HUES64 (cell line): Measurements from ENCODE around the gene ANXA2R.
A peak's percentile ranks its signal among the peaks of the same experiment; 100 is the strongest.

Experiments used
- H3K27ac ChIP-seq: 2 replicates; pipeline ENCODE4 v1.7.0; 2013; ENCODE audit warnings: low read depth, low read length, inconsistent platforms
- H3K27me3 ChIP-seq: 2 replicates; pipeline ENCODE4 v1.6.1; 2013; ENCODE audit warnings: mild to moderate bottlenecking, low read length; ENCODE audit not compliant: insufficient read depth
- H3K36me3 ChIP-seq: 2 replicates; pipeline ENCODE4 v1.6.1; 2013; ENCODE audit warnings: mild to moderate bottlenecking, low read length; ENCODE audit not compliant: insufficient read depth
- H3K4me1 ChIP-seq: 2 replicates; pipeline ENCODE4 v1.6.1; 2013; ENCODE audit warnings: mild to moderate bottlenecking, low read length, moderate library complexity; ENCODE audit not compliant: insufficient read depth
- H3K4me3 ChIP-seq: 2 replicates; pipeline ENCODE4 v1.5.1; 2013; ENCODE audit warnings: mild to moderate bottlenecking, low read length, moderate library complexity
- H3K9ac ChIP-seq: 2 replicates; pipeline ENCODE4 v1.6.1; 2013; ENCODE audit warnings: mild to moderate bottlenecking, low read depth, low read length
- H3K9me3 ChIP-seq: 2 replicates; pipeline ENCODE4 v1.6.1; 2013; ENCODE audit warnings: low read depth, low read length; ENCODE audit not compliant: insufficient read depth
- WGBS: fragments of 150-250, 120-280 bp; methylation state at CpG from one replicate; pipeline ENCODE4 v1.1.7; 2013; ENCODE audit warnings: missing lambda C conversion rate; 5-methylcytosine and 5-hydroxymethylcytosine counted together

ANXA2R gene

GRCh38 chr5:42993516-42994245 is 46.4 kb downstream of the ANXA2R start:
- Histone ChIP-seq H3K4me1 (0 out of 2 replicates have a peak, but pooled peaks cover 5% of the 10 kb centered on the region), H3K9ac (no peak overlapping the region), H3K36me3 (no peaks in the 10 kb centered on the region), H3K4me3 (peak overlapping the region; percentile 41; the same call in 1 of the 2 replicates), H3K9me3 (peaks cover 9% of the 10 kb centered on the region; the same call in 1 of the 2 replicates), H3K27ac (no peak overlapping the region), H3K27me3 (peaks cover 100% of the 10 kb centered on the region)
- 8% methylated on average over 34 of the region's 34 CpGs for WGBS

- Histone ChIP-seq H3K36me3 (no peaks in the 10 kb centered on the region), H3K4me1 (0 out of 2 replicates have a peak, but pooled peaks cover 5% of the 10 kb centered on the region), H3K27me3 (peaks cover 90% of the 10 kb centered on the region), H3K9ac (no peak overlapping the region), H3K4me3 (peak overlapping the region; percentile 45), H3K9me3 (peaks cover 14% of the 10 kb centered on the region; the same call in 1 of the 2 replicates), H3K27ac (no peak overlapping the region)
- WGBS = under 1% methylated on average over 71 of the region's 71 CpGs
Observed at GRCh38 chr5:42992088-42992879, 47.8 kb downstream of the ANXA2R start.

- Histone ChIP-seq H3K9ac (no peak overlapping the region), H3K36me3 (no peaks in the 10 kb centered on the region), H3K27me3 (peaks cover 82% of the 10 kb centered on the region), H3K27ac (no peak overlapping the region), H3K9me3 (peaks cover 14% of the 10 kb centered on the region; the same call in 1 of the 2 replicates), H3K4me1 (0 out of 2 replicates have a peak, but pooled peaks cover 5% of the 10 kb centered on the region), H3K4me3 (peak overlapping the region; percentile 45)
- 27% methylated on average over 36 of the region's 36 CpGs for WGBS
Observed at GRCh38 chr5:42991404-42992087, 48.6 kb downstream of the ANXA2R start.

GRCh38 chr5:42990892-42991291 is 49.2 kb downstream of the ANXA2R start:
- Histone ChIP-seq H3K4me1 (0 out of 2 replicates have a peak, but pooled peaks cover 5% of the 10 kb centered on the region), H3K9ac (no peak overlapping the region), H3K27me3 (peaks cover 80% of the 10 kb centered on the region), H3K9me3 (peaks cover 14% of the 10 kb centered on the region; the same call in 1 of the 2 replicates), H3K36me3 (no peaks in the 10 kb centered on the region), H3K4me3 (peak overlapping the region; percentile 45; the same call in 1 of the 2 replicates), H3K27ac (no peak overlapping the region)
- WGBS = 91% methylated on average over 4 of the region's 4 CpGs
